T-cell (primary cell): ENCODE data around the gene MYO10. TPM values are rescaled to one million over a fixed set of nuclear protein-coding genes. Genes with fewer than 3 reads are reported as not detected.

Source experiments
- ATAC-seq, 4 experiments: fragments of 200-7000 bp in 3 of 4; fragments of 150-1000 bp in 1 of 4; cut with Tn5 transposase; replicated peaks in 1 of 4; 1 replicate in 3 of 4; 2 replicates in 1 of 4; pipeline ENCODE4 v1.10.0; 2021; ENCODE audit warnings: moderate library complexity in 3 of 4, mild to moderate bottlenecking in 2 of 4, moderate number of reproducible peaks in 1 of 4
- CTCF ChIA-PET, 2 donors: fragments of 300-600 bp; sonication (Branson Sonifier 250); formaldehyde crosslinking; loops; one replicate each; lab custom pipeline; 2022; ENCODE audit warnings: antibody characterized with exemption in 2 of 2; lab: Charles Lee
- POLR2A ChIA-PET, 2 donors: fragments of 300-600 bp; sonication (Branson Sonifier 250); formaldehyde crosslinking; loops; one replicate each; lab custom pipeline; 2022; ENCODE audit warnings: antibody characterized with exemption in 2 of 2; lab: Charles Lee
- DNase-seq, 35 experiments: peaks; one replicate each; pipeline versions ENCODE4 v3.0.0 to v3.0.0-alpha.2; 2013 to 2023
- H3K27ac ChIP-seq: one replicate; pipeline ENCODE4 v1.5.1; 2013; ENCODE audit warnings: low read length
- H3K27me3 ChIP-seq, 2 experiments: replicated peaks in 1 of 2; 1 replicate in 1 of 2; 2 replicates in 1 of 2; pipeline versions ENCODE4 v1.6.1 to v1.7.0; 2013; ENCODE audit warnings: low read length in 1 of 2, mixed read lengths in 1 of 2; ENCODE audit not compliant: control insufficient read depth in 2 of 2, insufficient read depth in 2 of 2; ENCODE audit errors: extremely low read depth in 1 of 2
- H3K36me3 ChIP-seq, 2 donors: 1 replicate in 1 of 2; 2 replicates in 1 of 2; pipeline versions ENCODE4 v1.6.1 to v1.7.0; 2013; ENCODE audit warnings: low read length in 1 of 2; ENCODE audit not compliant: control insufficient read depth in 2 of 2, insufficient read depth in 1 of 2; ENCODE audit errors: extremely low read depth in 1 of 2
- H3K4me1 ChIP-seq, 2 experiments: 1 replicate in 1 of 2; 2 replicates in 1 of 2; pipeline versions ENCODE4 v1.6.1 to v1.7.0; 2013; ENCODE audit warnings: low read length in 2 of 2, mixed read lengths in 1 of 2; ENCODE audit not compliant: insufficient read depth in 2 of 2, control insufficient read depth in 1 of 2; ENCODE audit errors: extremely low read depth in 1 of 2
- H3K4me3 ChIP-seq, 2 donors: 1 replicate in 1 of 2; 2 replicates in 1 of 2; pipeline versions ENCODE4 v1.5.1 to v1.7.0; 2013; ENCODE audit warnings: mild to moderate bottlenecking in 2 of 2, low read length in 1 of 2, moderate library complexity in 1 of 2; ENCODE audit not compliant: control insufficient read depth in 1 of 2; ENCODE audit errors: extremely low read depth in 1 of 2
- H3K9me3 ChIP-seq: 2 replicates; pipeline ENCODE4 v1.7.0; 2013
- H3K27ac Mint-ChIP-seq, 2 donors: one replicate each; pipeline ENCODE4 v1.8.0; 2020 to 2021; ENCODE audit warnings: mild to moderate bottlenecking in 2 of 2, mixed read lengths in 2 of 2
- H3K27me3 Mint-ChIP-seq, 2 donors: one replicate each; pipeline ENCODE4 v1.8.0; 2021 to 2022; ENCODE audit warnings: mixed read lengths in 2 of 2
- H3K36me3 Mint-ChIP-seq: one replicate; pipeline ENCODE4 v1.8.0; 2021; ENCODE audit warnings: mixed read lengths
- H3K4me1 Mint-ChIP-seq, 3 donors: one replicate each; pipeline ENCODE4 v1.8.0; 2020 to 2022; ENCODE audit warnings: mixed read lengths in 3 of 3, mild to moderate bottlenecking in 1 of 3
- H3K4me3 Mint-ChIP-seq, 3 donors: one replicate each; pipeline ENCODE4 v1.8.0; 2020 to 2022; ENCODE audit warnings: mild to moderate bottlenecking in 3 of 3, mixed read lengths in 3 of 3, moderate library complexity in 3 of 3
- H3K9me3 Mint-ChIP-seq, 3 donors: one replicate each; pipeline ENCODE4 v1.8.0; 2020 to 2022; ENCODE audit warnings: mixed read lengths in 3 of 3
- WGBS: methylation state at CpG from one replicate; pipeline ENCODE4 v1.1.5; 2013; ENCODE audit warnings: missing lambda C conversion rate; ENCODE audit not compliant: insufficient coverage; 5-methylcytosine and 5-hydroxymethylcytosine counted together
- total RNA-seq, 35 experiments: library from RNA in 6 of 35; stranded (reverse) in 6 of 35; fragments of 120-200 nt in 1 of 35; gene quantifications; one replicate each; pipeline versions ENCODE4 v1.2.1 to v1.2.4 and lab custom pipeline; 2013 to 2026

MYO10 gene
- total RNA-seq, 5 donors from 2014 or later (not counting 1 experiment from before 2014, with no cell fraction given), result 0.20 to 0.47 (median 0.23) TPM; not detected in 2

- DNase-seq (no peak), ATAC-seq (no peak)
- whole genome bisulfite sequencing, result 100% methylated on average over 1 of the region's 3 CpGs
- Histone ChIP-seq H3K27me3 (peaks cover 0 to 19% of the 10 kb centered on the region in 2 experiments), H3K4me3 (no peak overlapping the region), H3K36me3 (no peaks in the 10 kb centered on the region), H3K4me1 (no peaks in the 10 kb centered on the region), H3K9me3 (no peaks in the 10 kb centered on the region), H3K27ac (no peak overlapping the region)
- CTCF ChIA-PET, result no interaction called here
- POLR2A ChIA-PET, result no interaction called here
- H3K9me3 Mint-ChIP-seq, result peaks cover 0 to 3% (median 0%) of the 10 kb centered on the region in 3 donors
- H3K4me3 Mint-ChIP-seq, result no peak overlapping the region
- H3K27ac Mint-ChIP-seq, result no peak overlapping the region
- H3K27me3 Mint-ChIP-seq, result peaks cover 42 to 46% of the 10 kb centered on the region in 2 donors
- H3K36me3 Mint-ChIP-seq, result no peaks in the 10 kb centered on the region
- H3K4me1 Mint-ChIP-seq, result peaks cover 7 to 14% (median 8%) of the 10 kb centered on the region in 3 donors
These were observed 6.3 kb downstream of the MYO10 start for GRCh38 chr5:16929831-16930230.

- no peak for ATAC-seq
- Mint-ChIP-seq H3K4me1 (peaks cover 4 to 10% (median 4%) of the 10 kb centered on the region in 3 donors), H3K36me3 (no peaks in the 10 kb centered on the region), H3K4me3 (no peak overlapping the region), H3K27me3 (peaks cover 38 to 41% of the 10 kb centered on the region in 2 donors), H3K27ac (no peak overlapping the region), H3K9me3 (peaks cover 0 to 3% (median 0%) of the 10 kb centered on the region in 3 donors)
- Histone ChIP-seq H3K27ac (no peak overlapping the region), H3K4me1 (no peaks in the 10 kb centered on the region), H3K27me3 (peaks cover 0 to 19% of the 10 kb centered on the region in 2 experiments), H3K4me3 (no peak overlapping the region), H3K9me3 (no peaks in the 10 kb centered on the region), H3K36me3 (no peaks in the 10 kb centered on the region)
- DNase-seq, result no peak
- ChIA-PET POLR2A (no interaction called here), CTCF (no interaction called here)
- whole genome bisulfite sequencing, result 90% methylated on average over 1 of the region's 2 CpGs
These were observed 6.7 kb downstream of the MYO10 start for GRCh38 chr5:16929347-16929746.

DNA sequence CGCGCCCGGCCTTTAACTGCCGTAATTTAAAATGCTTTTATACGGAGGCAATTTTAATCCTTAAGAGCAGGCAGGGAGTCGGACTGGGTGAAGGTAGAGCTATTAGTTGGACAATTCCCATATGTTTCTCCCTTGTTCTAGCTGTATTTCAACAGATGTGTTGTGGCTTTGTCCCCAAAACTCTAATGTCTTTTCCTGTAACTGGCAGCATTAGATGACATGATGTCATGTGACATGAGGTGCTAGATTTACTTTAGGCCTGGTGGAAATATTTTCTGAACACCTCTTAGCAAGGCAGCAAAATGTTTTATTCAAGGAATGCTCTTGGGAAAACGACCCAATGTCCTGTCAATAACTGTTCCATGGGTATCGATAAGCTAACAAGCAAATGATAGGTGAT, 8.5 kb downstream of the MYO10 start:
- POLR2A ChIA-PET, result no interaction called here
- Histone ChIP-seq H3K9me3 (no peaks in the 10 kb centered on the region), H3K4me3 (no peak overlapping the region), H3K36me3 (no peaks in the 10 kb centered on the region), H3K27me3 (peaks cover 0 to 10% of the 10 kb centered on the region in 2 experiments), H3K4me1 (no peaks in the 10 kb centered on the region), H3K27ac (no peak overlapping the region)
- DNase-seq (no peak), ATAC-seq (no peak)
- H3K4me3 Mint-ChIP-seq, result no peak overlapping the region
- H3K4me1 Mint-ChIP-seq, result no peaks in the 10 kb centered on the region
- H3K9me3 Mint-ChIP-seq, result peaks cover 0 to 3% (median 0%) of the 10 kb centered on the region in 3 donors
- no peaks in the 10 kb centered on the region for H3K36me3 Mint-ChIP-seq
- CTCF ChIA-PET, result no interaction called here
- peaks cover 22 to 25% of the 10 kb centered on the region in 2 donors for H3K27me3 Mint-ChIP-seq
- 100% methylated on average over 4 of the region's 8 CpGs for WGBS
- H3K27ac Mint-ChIP-seq, result no peak overlapping the region

- DNase-seq (no peak), ATAC-seq (no peak)
- H3K36me3 Mint-ChIP-seq, result no peaks in the 10 kb centered on the region
- ChIA-PET CTCF (no interaction called here), POLR2A (no interaction called here)
- Histone ChIP-seq H3K4me1 (no peaks in the 10 kb centered on the region), H3K36me3 (no peaks in the 10 kb centered on the region), H3K9me3 (no peaks in the 10 kb centered on the region), H3K27ac (no peak overlapping the region), H3K27me3 (peaks cover 0 to 8% of the 10 kb centered on the region in 2 experiments), H3K4me3 (no peak overlapping the region)
- peaks cover 0 to 3% (median 2%) of the 10 kb centered on the region in 3 donors for H3K9me3 Mint-ChIP-seq
- no peaks in the 10 kb centered on the region for H3K4me1 Mint-ChIP-seq
- peaks cover 10 to 13% of the 10 kb centered on the region in 2 donors for H3K27me3 Mint-ChIP-seq
- 90% methylated on average over 2 of the region's 8 CpGs for WGBS
- no peak overlapping the region for H3K27ac Mint-ChIP-seq
- no peak overlapping the region for H3K4me3 Mint-ChIP-seq
These were observed 9.7 kb downstream of the MYO10 start for GRCh38 chr5:16926417-16926816.

DNA sequence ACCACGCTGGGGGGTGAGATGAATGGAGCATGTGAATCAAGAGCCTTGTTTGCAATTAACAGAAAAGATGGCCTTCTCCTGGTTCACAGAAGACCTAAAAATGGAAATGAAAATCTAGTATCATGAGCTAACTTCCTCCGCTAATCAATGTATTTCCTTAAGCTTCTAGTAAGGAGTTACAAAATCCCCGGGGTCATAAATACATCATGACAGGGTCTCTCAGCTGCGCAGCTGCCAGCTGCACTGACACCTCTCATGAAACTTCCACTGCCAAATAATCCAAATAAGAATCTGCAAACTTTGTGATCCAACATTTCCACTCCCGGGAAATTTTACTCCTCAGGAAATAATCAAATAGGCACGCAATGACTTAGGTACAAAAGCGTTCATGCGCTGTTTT, 11.9 kb downstream of the MYO10 start:
- Mint-ChIP-seq H3K4me3 (no peak overlapping the region), H3K9me3 (peaks cover 0 to 5% (median 3%) of the 10 kb centered on the region in 3 donors), H3K27ac (no peak overlapping the region), H3K27me3 (no peaks in the 10 kb centered on the region), H3K36me3 (no peaks in the 10 kb centered on the region), H3K4me1 (no peaks in the 10 kb centered on the region)
- CTCF ChIA-PET, result no interaction called here
- 63% methylated on average over 4 of the region's 8 CpGs for WGBS
- ATAC-seq (no peak), DNase-seq (no peak)
- Histone ChIP-seq H3K9me3 (no peaks in the 10 kb centered on the region), H3K27me3 (no peaks in the 10 kb centered on the region), H3K4me3 (no peak overlapping the region), H3K36me3 (no peaks in the 10 kb centered on the region), H3K4me1 (no peaks in the 10 kb centered on the region), H3K27ac (no peak overlapping the region)
- POLR2A ChIA-PET, result no interaction called here

DNA sequence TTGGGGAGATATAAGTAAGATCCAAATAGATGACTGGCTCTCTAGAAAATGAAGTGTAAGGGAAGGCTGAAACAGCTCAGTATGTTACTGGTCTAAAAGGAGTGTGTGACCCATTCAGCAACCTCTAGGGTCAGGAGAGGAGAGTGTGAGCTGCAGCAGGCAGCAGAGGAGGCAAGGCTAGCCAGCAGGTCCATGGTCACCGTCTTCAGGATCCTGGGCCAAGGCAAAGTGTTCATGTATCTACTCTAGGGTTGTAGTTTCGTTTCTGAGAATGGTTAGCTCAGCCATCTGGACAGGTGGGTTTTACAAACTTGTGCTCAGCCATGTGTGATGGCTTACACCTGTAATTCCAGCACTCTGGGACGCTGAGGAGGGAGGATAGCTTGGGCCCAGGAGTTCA, 13.7 kb downstream of the MYO10 start:
- Histone ChIP-seq H3K27me3 (no peaks in the 10 kb centered on the region), H3K36me3 (no peaks in the 10 kb centered on the region), H3K27ac (no peak overlapping the region), H3K4me3 (no peak overlapping the region), H3K4me1 (no peaks in the 10 kb centered on the region), H3K9me3 (no peaks in the 10 kb centered on the region)
- ChIA-PET POLR2A (no interaction called here), CTCF (interaction anchor here in 1 of 2 donors (0.5 kb wide), 1 partner anchor 271 kb away, joined by 3 read pairs; no protein-coding TSS in a partner anchor)
- H3K4me1 Mint-ChIP-seq, result no peaks in the 10 kb centered on the region
- no peak overlapping the region for H3K4me3 Mint-ChIP-seq
- WGBS, result 58% methylated on average over 3 of the region's 3 CpGs
- no peaks in the 10 kb centered on the region for H3K36me3 Mint-ChIP-seq
- H3K27ac Mint-ChIP-seq, result no peak overlapping the region
- ATAC-seq, result no peak
- H3K27me3 Mint-ChIP-seq, result no peaks in the 10 kb centered on the region
- DNase-seq, result no peak
- peaks cover 0 to 5% (median 0%) of the 10 kb centered on the region in 3 donors for H3K9me3 Mint-ChIP-seq

- no peaks in the 10 kb centered on the region for H3K4me1 Mint-ChIP-seq
- Histone ChIP-seq H3K27ac (no peak overlapping the region), H3K27me3 (no peaks in the 10 kb centered on the region), H3K9me3 (no peaks in the 10 kb centered on the region), H3K36me3 (no peaks in the 10 kb centered on the region), H3K4me1 (no peaks in the 10 kb centered on the region), H3K4me3 (no peak overlapping the region)
- no peak overlapping the region for H3K27ac Mint-ChIP-seq
- WGBS, result no CpG with 5 or more reads among the region's 4 CpGs
- DNase-seq (no peak), ATAC-seq (no peak)
- H3K27me3 Mint-ChIP-seq, result no peaks in the 10 kb centered on the region
- peaks cover 0 to 5% (median 0%) of the 10 kb centered on the region in 3 donors for H3K9me3 Mint-ChIP-seq
- ChIA-PET CTCF (no interaction called here), POLR2A (no interaction called here)
- H3K4me3 Mint-ChIP-seq, result no peak overlapping the region
- H3K36me3 Mint-ChIP-seq, result no peaks in the 10 kb centered on the region
These were observed 14.9 kb downstream of the MYO10 start for GRCh38 chr5:16921211-16921610.
